Smooth muscle cell (in vitro differentiated cells): ENCODE data around the gene SERTAD2. TPM values are rescaled to one million over a fixed set of nuclear protein-coding genes. Genes with fewer than 3 reads are reported as not detected.

ENCODE experiments used
- DNase-seq: peaks from one replicate; lab custom pipeline; 2025; ENCODE audit not compliant: unreplicated experiment; lab: John Stamatoyannopoulos, UW
- H2AFZ ChIP-seq: fragments of 200-600 bp; sonication (generic); 2 replicates; pipeline ENCODE4 v1.6.0; 2016; ENCODE audit warnings: antibody characterized with exemption, low read depth, mild to moderate bottlenecking
- H3F3A ChIP-seq: fragments of 200-600 bp; sonication (generic); 2 replicates; pipeline ENCODE4 v1.6.0; 2017; ENCODE audit warnings: antibody characterized with exemption, low read depth
- H3K27ac ChIP-seq: fragments of 200-600 bp; sonication (generic); 2 replicates; pipeline ENCODE4 v1.5.1; 2016; ENCODE audit warnings: low read depth, mild to moderate bottlenecking
- H3K27me3 ChIP-seq: fragments of 200-600 bp; sonication (generic); 2 replicates; pipeline ENCODE4 v1.6.1; 2016; ENCODE audit warnings: low read depth, mild to moderate bottlenecking
- H3K36me3 ChIP-seq: fragments of 200-600 bp; sonication (generic); 2 replicates; pipeline ENCODE4 v1.5.1; 2016; ENCODE audit warnings: low read depth
- H3K4me1 ChIP-seq: fragments of 200-600 bp; sonication (generic); 2 replicates; pipeline ENCODE4 v1.5.1; 2016; ENCODE audit warnings: low read depth
- H3K4me2 ChIP-seq: fragments of 200-600 bp; sonication (generic); 2 replicates; pipeline ENCODE4 v1.6.0; 2016; ENCODE audit warnings: mild to moderate bottlenecking
- H3K4me3 ChIP-seq: fragments of 200-600 bp; sonication (generic); 2 replicates; pipeline ENCODE4 v1.5.1; 2016; ENCODE audit warnings: mild to moderate bottlenecking
- H3K79me2 ChIP-seq: fragments of 200-600 bp; sonication (generic); 2 replicates; pipeline ENCODE4 v1.6.0; 2016; ENCODE audit warnings: low read depth, mild to moderate bottlenecking
- H3K9ac ChIP-seq: fragments of 200-600 bp; sonication (generic); 2 replicates; pipeline ENCODE4 v1.6.0; 2016; ENCODE audit warnings: low read depth
- H3K9me3 ChIP-seq: fragments of 200-600 bp; sonication (generic); replicated peaks from 2 replicates; pipeline ENCODE4 v1.5.1; 2016; ENCODE audit warnings: low read depth
- H4K20me1 ChIP-seq: fragments of 200-600 bp; sonication (generic); 2 replicates; pipeline ENCODE4 v1.6.0; 2016; ENCODE audit warnings: low read depth
- WGBS: methylation state at CpG from one replicate; pipeline ENCODE4 v1.1.7; 2016; ENCODE audit warnings: low lambda C conversion rate; 5-methylcytosine and 5-hydroxymethylcytosine counted together
- polyA plus RNA-seq: library from polyadenylated mRNA; unstranded; fragments of >200 nt; fragmentation: Nextera tagmentation; extraction: Ambion mirVana; gene quantifications from 2 replicates; pipeline ENCODE4 v1.2.1, GENCODE V29; 2016
- total RNA-seq: library from RNA; depleted of rRNA; stranded (reverse); fragments of >200 nt; gene quantifications from 2 replicates; pipeline ENCODE4 v1.2.3, GENCODE V29; 2014
- TF ChIP-seq, protein P1 (sequence below): fragments of 200-600 bp; sonication (generic); IDR thresholded peaks from 2 replicates; pipeline ENCODE4 v1.5.1; 2017; ENCODE audit warnings: borderline replicate concordance, mild to moderate bottlenecking, antibody characterized with exemption; ENCODE audit not compliant: insufficient read depth, poor library complexity, severe bottlenecking

Gene SERTAD2
- total and polyA plus RNA-seq, 2 experiments from 2014 or later = 14.2 to 23.2 TPM

DNA sequence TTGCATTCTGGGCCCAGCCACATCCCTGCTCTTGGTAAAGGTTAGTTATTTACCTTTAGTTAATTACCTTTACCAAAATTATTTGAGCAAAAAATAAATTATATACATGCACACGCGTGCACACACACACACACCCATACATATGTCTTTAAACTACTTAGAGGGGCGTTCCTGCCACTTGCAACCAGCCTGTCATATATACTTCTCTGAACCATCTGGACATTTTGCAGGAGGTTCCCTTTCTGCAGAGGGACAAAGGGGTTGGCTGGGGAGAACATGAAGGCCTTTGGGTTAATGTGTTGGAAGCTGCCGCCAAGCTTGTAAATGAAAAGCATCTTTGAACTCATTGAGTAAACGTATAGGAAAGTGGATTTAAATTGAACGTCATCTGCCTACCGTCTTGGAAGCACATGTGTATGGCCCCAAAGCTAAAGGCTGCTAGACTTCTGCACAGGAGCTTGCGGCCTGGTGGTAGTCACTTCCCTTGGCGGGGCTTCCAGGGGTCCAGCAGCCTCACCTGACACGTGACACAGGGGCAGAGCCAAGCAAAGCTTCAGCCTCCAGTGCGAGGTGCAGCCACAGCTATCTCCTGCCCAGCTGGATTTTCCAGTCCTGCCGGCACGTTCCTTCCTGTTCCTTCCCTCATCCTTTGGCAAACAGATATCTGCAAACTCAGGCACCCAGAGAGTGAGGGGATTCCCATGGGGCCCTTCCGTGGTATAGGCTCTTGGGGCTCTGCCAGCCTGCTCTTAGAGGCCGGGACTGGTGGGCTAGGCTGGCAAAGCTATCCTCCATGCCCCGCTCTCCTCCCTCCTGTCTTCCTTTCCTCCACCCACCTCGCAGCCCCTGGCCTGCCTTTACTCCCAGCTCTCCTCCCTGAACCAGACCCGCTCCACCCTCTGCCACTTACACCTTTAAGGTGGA, 46.1 kb downstream of the SERTAD2 start:
- Histone ChIP-seq H3K4me1 (peaks cover 7% of the 10 kb centered on the region), H3F3A (peaks cover 5% of the 10 kb centered on the region), H3K27ac (peak overlapping the region; percentile 72), H3K9me3 (no peaks in the 10 kb centered on the region), H3K79me2 (no peaks in the 10 kb centered on the region), H2AFZ (no peak overlapping the region), H4K20me1 (no peaks in the 10 kb centered on the region), H3K27me3 (no peaks in the 10 kb centered on the region), H3K9ac (no peak overlapping the region), H3K4me3 (no peak overlapping the region), H3K36me3 (no peaks in the 10 kb centered on the region), H3K4me2 (peak overlapping the region; percentile 27)
- TF ChIP-seq, protein P1, sequence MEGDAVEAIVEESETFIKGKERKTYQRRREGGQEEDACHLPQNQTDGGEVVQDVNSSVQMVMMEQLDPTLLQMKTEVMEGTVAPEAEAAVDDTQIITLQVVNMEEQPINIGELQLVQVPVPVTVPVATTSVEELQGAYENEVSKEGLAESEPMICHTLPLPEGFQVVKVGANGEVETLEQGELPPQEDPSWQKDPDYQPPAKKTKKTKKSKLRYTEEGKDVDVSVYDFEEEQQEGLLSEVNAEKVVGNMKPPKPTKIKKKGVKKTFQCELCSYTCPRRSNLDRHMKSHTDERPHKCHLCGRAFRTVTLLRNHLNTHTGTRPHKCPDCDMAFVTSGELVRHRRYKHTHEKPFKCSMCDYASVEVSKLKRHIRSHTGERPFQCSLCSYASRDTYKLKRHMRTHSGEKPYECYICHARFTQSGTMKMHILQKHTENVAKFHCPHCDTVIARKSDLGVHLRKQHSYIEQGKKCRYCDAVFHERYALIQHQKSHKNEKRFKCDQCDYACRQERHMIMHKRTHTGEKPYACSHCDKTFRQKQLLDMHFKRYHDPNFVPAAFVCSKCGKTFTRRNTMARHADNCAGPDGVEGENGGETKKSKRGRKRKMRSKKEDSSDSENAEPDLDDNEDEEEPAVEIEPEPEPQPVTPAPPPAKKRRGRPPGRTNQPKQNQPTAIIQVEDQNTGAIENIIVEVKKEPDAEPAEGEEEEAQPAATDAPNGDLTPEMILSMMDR = no peak
- 84% methylated on average over 18 of the region's 18 CpGs for WGBS
- DNase-seq = no peak

DNA sequence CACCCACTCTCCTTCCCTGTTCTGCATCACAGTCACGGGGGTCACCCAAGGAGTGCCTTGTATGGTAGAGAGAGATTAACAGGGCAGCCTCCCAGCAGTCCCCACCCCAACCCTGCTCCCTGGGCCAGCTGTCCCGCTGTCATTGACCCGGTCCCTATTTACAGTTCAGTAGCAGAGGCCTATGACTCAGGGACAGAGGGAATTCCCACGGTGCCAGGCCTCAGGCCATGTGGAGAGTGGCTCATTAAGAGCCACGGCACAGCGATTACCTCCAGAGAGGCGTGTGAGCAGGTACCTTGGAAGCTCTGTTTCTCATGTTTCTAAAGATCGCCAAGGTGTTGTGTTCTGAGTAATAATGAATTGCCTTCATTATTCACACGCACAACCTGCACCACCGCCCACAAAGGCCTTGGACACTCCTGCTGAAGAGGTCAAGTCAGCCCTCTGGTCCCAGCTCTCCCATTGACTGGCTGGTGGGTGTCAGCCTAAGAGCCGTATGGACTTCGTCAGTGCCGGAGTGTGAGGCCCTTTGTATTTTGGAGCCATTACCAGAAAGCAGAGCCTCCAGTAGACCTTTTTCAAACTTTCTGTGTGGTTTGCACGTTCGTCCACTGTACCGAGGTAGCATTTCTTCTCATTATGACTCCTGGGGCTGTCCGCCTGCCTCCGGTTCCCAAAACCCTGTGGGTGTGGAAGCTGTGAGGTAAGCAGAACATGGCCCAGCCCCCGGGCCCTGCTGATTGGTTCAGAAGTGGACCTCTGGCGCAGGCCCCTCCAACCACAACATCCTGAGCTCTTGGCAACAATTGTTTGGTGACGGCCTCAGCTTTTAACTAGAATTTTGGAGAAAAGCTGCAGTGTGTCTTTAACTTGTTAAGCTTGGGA, 47.0 kb downstream of the SERTAD2 start:
- Histone ChIP-seq H3F3A (peaks cover 5% of the 10 kb centered on the region), H2AFZ (no peak overlapping the region), H3K9ac (peak overlapping the region; percentile 51), H3K27me3 (no peaks in the 10 kb centered on the region), H3K79me2 (no peaks in the 10 kb centered on the region), H4K20me1 (no peaks in the 10 kb centered on the region), H3K4me1 (peaks cover 7% of the 10 kb centered on the region), H3K4me2 (peak overlapping the region; percentile 27), H3K9me3 (no peaks in the 10 kb centered on the region), H3K36me3 (no peaks in the 10 kb centered on the region), H3K27ac (peak overlapping the region; percentile 72), H3K4me3 (no peak overlapping the region)
- TF ChIP-seq, protein P1 = no peak
- no peak for DNase-seq
- 61% methylated on average over 21 of the region's 21 CpGs for WGBS

DNA sequence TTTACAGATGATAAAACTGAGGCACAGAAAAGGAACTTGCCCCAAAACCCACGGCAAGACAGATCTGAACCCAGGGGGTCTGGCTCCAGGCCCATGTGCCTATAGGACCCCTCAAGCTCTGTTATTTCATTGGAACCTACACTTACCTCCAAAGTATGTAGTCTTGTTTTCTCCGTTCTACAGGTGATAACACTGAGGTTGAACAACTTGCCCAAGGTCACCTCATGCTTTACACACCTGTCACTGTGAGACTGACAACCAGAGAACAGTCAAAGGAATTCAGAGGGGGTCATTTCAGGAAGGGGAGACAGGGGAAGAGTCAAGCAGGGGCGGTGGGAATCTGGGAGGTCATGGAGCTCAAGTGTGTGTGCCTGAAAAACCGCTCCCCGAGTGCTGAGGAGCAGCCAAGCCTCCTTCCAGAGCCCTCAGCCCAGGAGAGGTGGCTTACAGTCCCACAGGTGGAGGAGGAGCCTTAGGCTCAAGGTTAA, 47.7 kb downstream of the SERTAD2 start:
- 88% methylated on average over 5 of the region's 5 CpGs for WGBS
- Histone ChIP-seq H3K27ac (peak overlapping the region; percentile 72), H3K79me2 (no peaks in the 10 kb centered on the region)

More for the DNA sequence above, 47.7 kb downstream of the SERTAD2 start:
- peaks cover 7% of the 10 kb centered on the region for H3K4me1 ChIP-seq
- no peak overlapping the region for H3K9ac ChIP-seq
- peaks cover 5% of the 10 kb centered on the region for H3F3A ChIP-seq
- H3K27me3 ChIP-seq = no peaks in the 10 kb centered on the region
- DNase-seq = no peak
- H2AFZ ChIP-seq = no peak overlapping the region
- TF ChIP-seq, protein P1 = no peak
- H3K36me3 ChIP-seq = no peaks in the 10 kb centered on the region
- H3K4me2 ChIP-seq = no peak overlapping the region
- H3K9me3 ChIP-seq = no peaks in the 10 kb centered on the region
- no peaks in the 10 kb centered on the region for H4K20me1 ChIP-seq
- no peak overlapping the region for H3K4me3 ChIP-seq
